Panc1 (cell line): ENCODE results near the gene LACC1.

Experiments
- POLR2AphosphoS5 ChIP-seq: IDR thresholded peaks from 2 replicates; pipeline ENCODE4 v1.6.1; 2012; ENCODE audit warnings: mild to moderate bottlenecking, low read depth, low read length, moderate library complexity
- TF ChIP-seq, protein P1 (sequence below): fragments of 450-650 bp; IDR thresholded peaks from 2 replicates; pipeline ENCODE4 v1.5.1; 2017; ENCODE audit warnings: mild to moderate bottlenecking
- TF ChIP-seq, protein P2 (sequence below), 2 experiments: IDR thresholded peaks; 2 replicates each; pipeline ENCODE4 v1.6.1; 2011 to 2012; ENCODE audit warnings: low read depth in 2 of 2, control low read depth in 1 of 2, low read length in 1 of 2, mild to moderate bottlenecking in 1 of 2, moderate library complexity in 1 of 2; ENCODE audit not compliant: insufficient read depth in 1 of 2

GRCh38 chr13:43937839-43938238 is 58.1 kb downstream of the LACC1 start:
- TF ChIP-seq POLR2AphosphoS5: no peak
- TF ChIP-seq, protein P1, sequence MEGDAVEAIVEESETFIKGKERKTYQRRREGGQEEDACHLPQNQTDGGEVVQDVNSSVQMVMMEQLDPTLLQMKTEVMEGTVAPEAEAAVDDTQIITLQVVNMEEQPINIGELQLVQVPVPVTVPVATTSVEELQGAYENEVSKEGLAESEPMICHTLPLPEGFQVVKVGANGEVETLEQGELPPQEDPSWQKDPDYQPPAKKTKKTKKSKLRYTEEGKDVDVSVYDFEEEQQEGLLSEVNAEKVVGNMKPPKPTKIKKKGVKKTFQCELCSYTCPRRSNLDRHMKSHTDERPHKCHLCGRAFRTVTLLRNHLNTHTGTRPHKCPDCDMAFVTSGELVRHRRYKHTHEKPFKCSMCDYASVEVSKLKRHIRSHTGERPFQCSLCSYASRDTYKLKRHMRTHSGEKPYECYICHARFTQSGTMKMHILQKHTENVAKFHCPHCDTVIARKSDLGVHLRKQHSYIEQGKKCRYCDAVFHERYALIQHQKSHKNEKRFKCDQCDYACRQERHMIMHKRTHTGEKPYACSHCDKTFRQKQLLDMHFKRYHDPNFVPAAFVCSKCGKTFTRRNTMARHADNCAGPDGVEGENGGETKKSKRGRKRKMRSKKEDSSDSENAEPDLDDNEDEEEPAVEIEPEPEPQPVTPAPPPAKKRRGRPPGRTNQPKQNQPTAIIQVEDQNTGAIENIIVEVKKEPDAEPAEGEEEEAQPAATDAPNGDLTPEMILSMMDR: no peak
- TF ChIP-seq, protein P2, sequence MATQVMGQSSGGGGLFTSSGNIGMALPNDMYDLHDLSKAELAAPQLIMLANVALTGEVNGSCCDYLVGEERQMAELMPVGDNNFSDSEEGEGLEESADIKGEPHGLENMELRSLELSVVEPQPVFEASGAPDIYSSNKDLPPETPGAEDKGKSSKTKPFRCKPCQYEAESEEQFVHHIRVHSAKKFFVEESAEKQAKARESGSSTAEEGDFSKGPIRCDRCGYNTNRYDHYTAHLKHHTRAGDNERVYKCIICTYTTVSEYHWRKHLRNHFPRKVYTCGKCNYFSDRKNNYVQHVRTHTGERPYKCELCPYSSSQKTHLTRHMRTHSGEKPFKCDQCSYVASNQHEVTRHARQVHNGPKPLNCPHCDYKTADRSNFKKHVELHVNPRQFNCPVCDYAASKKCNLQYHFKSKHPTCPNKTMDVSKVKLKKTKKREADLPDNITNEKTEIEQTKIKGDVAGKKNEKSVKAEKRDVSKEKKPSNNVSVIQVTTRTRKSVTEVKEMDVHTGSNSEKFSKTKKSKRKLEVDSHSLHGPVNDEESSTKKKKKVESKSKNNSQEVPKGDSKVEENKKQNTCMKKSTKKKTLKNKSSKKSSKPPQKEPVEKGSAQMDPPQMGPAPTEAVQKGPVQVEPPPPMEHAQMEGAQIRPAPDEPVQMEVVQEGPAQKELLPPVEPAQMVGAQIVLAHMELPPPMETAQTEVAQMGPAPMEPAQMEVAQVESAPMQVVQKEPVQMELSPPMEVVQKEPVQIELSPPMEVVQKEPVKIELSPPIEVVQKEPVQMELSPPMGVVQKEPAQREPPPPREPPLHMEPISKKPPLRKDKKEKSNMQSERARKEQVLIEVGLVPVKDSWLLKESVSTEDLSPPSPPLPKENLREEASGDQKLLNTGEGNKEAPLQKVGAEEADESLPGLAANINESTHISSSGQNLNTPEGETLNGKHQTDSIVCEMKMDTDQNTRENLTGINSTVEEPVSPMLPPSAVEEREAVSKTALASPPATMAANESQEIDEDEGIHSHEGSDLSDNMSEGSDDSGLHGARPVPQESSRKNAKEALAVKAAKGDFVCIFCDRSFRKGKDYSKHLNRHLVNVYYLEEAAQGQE (IDR thresholded peaks at IDR 0.05; ENCODE audit: insufficient read depth in 1 of 2, low read depth in 2 of 2, low read length in 1 of 2): no peak
